ENCODE results near the gene EFCAB13.

DNA sequence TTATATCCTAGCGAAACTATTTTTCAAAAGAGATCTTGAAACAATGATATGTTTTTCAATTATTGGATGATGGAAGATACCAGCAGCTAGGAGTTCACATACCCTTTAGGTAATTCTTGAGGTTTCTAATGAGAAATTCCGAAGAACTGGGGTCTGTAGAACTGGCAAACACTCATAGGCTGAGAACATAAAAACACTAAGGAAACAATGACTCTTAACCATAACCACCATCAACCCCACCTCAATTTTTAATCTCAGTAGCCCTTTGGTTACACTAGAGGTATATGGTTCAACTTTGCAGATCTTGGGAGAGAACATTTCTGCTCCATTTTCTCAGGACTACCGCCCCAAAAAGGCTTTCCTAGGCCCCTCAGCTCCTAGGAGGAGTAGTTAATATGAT, 141.4 kb downstream of the EFCAB13 start:
- TF ChIP-seq ZNF561 (tag by site-specific recombination; IDR thresholded peaks at IDR 0.05; ENCODE audit: borderline replicate concordance) (no peak), HOXC10 (CRISPR knock-in tag; IDR thresholded peaks at IDR 0.05) (no peak), SP2 (tag by site-specific recombination; IDR thresholded peaks at IDR 0.05) (no peak), ZNF549 (tag by site-specific recombination; IDR thresholded peaks at IDR 0.05) (no peak), KLF16 (tag by site-specific recombination; IDR thresholded peaks at IDR 0.05) (no peak), ZNF138 (tag by site-specific recombination; IDR thresholded peaks at IDR 0.05; ENCODE audit: borderline replicate concordance) (no peak), ZNF530 (tag by site-specific recombination; IDR thresholded peaks at IDR 0.05; ENCODE audit: low read depth) (no peak)
- TF ChIP-seq, protein P1, sequence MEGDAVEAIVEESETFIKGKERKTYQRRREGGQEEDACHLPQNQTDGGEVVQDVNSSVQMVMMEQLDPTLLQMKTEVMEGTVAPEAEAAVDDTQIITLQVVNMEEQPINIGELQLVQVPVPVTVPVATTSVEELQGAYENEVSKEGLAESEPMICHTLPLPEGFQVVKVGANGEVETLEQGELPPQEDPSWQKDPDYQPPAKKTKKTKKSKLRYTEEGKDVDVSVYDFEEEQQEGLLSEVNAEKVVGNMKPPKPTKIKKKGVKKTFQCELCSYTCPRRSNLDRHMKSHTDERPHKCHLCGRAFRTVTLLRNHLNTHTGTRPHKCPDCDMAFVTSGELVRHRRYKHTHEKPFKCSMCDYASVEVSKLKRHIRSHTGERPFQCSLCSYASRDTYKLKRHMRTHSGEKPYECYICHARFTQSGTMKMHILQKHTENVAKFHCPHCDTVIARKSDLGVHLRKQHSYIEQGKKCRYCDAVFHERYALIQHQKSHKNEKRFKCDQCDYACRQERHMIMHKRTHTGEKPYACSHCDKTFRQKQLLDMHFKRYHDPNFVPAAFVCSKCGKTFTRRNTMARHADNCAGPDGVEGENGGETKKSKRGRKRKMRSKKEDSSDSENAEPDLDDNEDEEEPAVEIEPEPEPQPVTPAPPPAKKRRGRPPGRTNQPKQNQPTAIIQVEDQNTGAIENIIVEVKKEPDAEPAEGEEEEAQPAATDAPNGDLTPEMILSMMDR (tag by site-specific recombination; IDR thresholded peaks at IDR 0.05): no peak
- TF ChIP-seq, protein P2, sequence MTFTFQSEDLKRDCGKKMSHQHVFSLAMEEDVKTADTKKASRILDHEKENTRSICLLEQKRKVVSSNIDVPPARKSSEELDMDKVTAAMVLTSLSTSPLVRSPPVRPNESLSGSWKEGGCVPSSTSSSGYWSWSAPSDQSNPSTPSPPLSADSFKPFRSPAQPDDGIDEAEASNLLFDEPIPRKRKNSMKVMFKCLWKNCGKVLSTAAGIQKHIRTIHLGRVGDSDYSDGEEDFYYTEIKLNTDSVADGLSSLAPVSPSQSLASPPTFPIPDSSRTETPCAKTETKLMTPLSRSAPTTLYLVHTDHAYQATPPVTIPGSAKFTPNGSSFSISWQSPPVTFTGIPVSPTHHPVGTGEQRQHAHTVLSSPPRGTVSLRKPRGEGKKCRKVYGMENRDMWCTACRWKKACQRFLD (tag by site-specific recombination; IDR thresholded peaks at IDR 0.05): no peak

Data from HEK293 (cell line).